ENCODE data around the gene HAT1.

Gene HAT1

GRCh38 chr2:171922230-171923022 is at the start of gene HAT1:
HAT1 (plus strand) TSS chr2:171922461; CDS start chr2:171922501, 40 bp downstream.
- peak within 1 kb of the TSS; percentile 74 for H3K4me3 ChIP-seq (ENCODE audit: low read depth, low read length)
- no peak for TF ChIP-seq CTCF (IDR thresholded peaks at IDR 0.05; ENCODE audit: low read depth, low read length, missing control alignments)
- DNase-seq (ENCODE audit: low read depth), result peak; percentile 96
- in situ Hi-C loops (cut with HindIII; ENCODE audit: low sequenced_read_pairs), result no loop called here

- no peak for DNase-seq (ENCODE audit: low read depth)
- H3K4me3 ChIP-seq (ENCODE audit: low read depth, low read length), result no peak overlapping the region
- in situ Hi-C loops (cut with HindIII; ENCODE audit: low sequenced_read_pairs), result no loop called here
- no peak for TF ChIP-seq CTCF (IDR thresholded peaks at IDR 0.05; ENCODE audit: low read depth, low read length, missing control alignments)
Observed at GRCh38 chr2:171874517-171874916, 47.7 kb upstream of the HAT1 start.

- no peak overlapping the region for H3K4me3 ChIP-seq (ENCODE audit: low read depth, low read length)
- no peak for TF ChIP-seq CTCF (IDR thresholded peaks at IDR 0.05; ENCODE audit: low read depth, low read length, missing control alignments)
- no peak for DNase-seq (ENCODE audit: low read depth)
- in situ Hi-C loops (cut with HindIII; ENCODE audit: low sequenced_read_pairs), result no loop called here
Observed at GRCh38 chr2:171874963-171875362, 47.3 kb upstream of the HAT1 start.

- H3K4me3 ChIP-seq (ENCODE audit: low read depth, low read length), result no peak overlapping the region
- TF ChIP-seq CTCF (IDR thresholded peaks at IDR 0.05; ENCODE audit: low read depth, low read length, missing control alignments), result no peak
- in situ Hi-C loops (cut with HindIII; ENCODE audit: low sequenced_read_pairs), result no loop called here
- DNase-seq (ENCODE audit: low read depth), result peak; percentile 75
Observed at GRCh38 chr2:171878481-171878993, 43.7 kb upstream of the HAT1 start.

GRCh38 chr2:171879865-171880264 is 42.4 kb upstream of the HAT1 start:
- H3K4me3 ChIP-seq (ENCODE audit: low read depth, low read length), result no peak overlapping the region
- DNase-seq (ENCODE audit: low read depth), result no peak
- in situ Hi-C loops (cut with HindIII; ENCODE audit: low sequenced_read_pairs), result no loop called here
- no peak for TF ChIP-seq CTCF (IDR thresholded peaks at IDR 0.05; ENCODE audit: low read depth, low read length, missing control alignments)

- no peak for DNase-seq (ENCODE audit: low read depth)
- in situ Hi-C loops (cut with HindIII; ENCODE audit: low sequenced_read_pairs), result no loop called here
- no peak for TF ChIP-seq CTCF (IDR thresholded peaks at IDR 0.05; ENCODE audit: low read depth, low read length, missing control alignments)
- H3K4me3 ChIP-seq (ENCODE audit: low read depth, low read length), result no peak overlapping the region
Observed at GRCh38 chr2:171880774-171881173, 41.5 kb upstream of the HAT1 start.
